UCSD-AML1 (cell line): ENCODE results near the gene EDA.

Experiments
- DNase-seq: peaks from one replicate; lab custom pipeline; 2025; ENCODE audit not compliant: unreplicated experiment; lab: John Stamatoyannopoulos, UW

Gene EDA

GRCh38 chrX:69615779-69616456, at the start of gene EDA:
EDA (plus strand) TSS chrX:69616113.
- peak; percentile 67 for DNase-seq

GRCh38 chrX:69568828-69569227, 47.1 kb upstream of the EDA start:
- DNase-seq, result no peak

- DNase-seq, result no peak
Measured at GRCh38 chrX:69597399-69597798, 18.5 kb upstream of the EDA start.

GRCh38 chrX:69600182-69600581, 15.7 kb upstream of the EDA start:
- no peak for DNase-seq

GRCh38 chrX:69603566-69604194, 12.2 kb upstream of the EDA start:
- no peak for DNase-seq

- DNase-seq, result no peak
Measured at GRCh38 chrX:69605521-69605920, 10.4 kb upstream of the EDA start.

GRCh38 chrX:69607616-69608015, 8.3 kb upstream of the EDA start:
- no peak for DNase-seq

GRCh38 chrX:69613946-69614345, 2.0 kb upstream of the EDA start:
- no peak for DNase-seq

GRCh38 chrX:69614886-69615285, 1.0 kb upstream of the EDA start:
- no peak for DNase-seq

GRCh38 chrX:69615342-69615741, 571 bp upstream of the EDA start:
- DNase-seq, result no peak

- no peak for DNase-seq
Measured at GRCh38 chrX:69616457-69617203, 717 bp downstream of the EDA start.

GRCh38 chrX:69618803-69619202, 2.9 kb downstream of the EDA start:
- no peak for DNase-seq

- DNase-seq, result no peak
Measured at GRCh38 chrX:69626129-69626528, 10.2 kb downstream of the EDA start.

GRCh38 chrX:69627744-69628143, 11.8 kb downstream of the EDA start:
- no peak for DNase-seq

GRCh38 chrX:69630147-69630546, 14.2 kb downstream of the EDA start:
- DNase-seq, result no peak

GRCh38 chrX:69664693-69665092, 48.8 kb downstream of the EDA start:
- DNase-seq, result no peak

- no peak for DNase-seq
Measured at GRCh38 chrX:69670001-69670555, 54.2 kb downstream of the EDA start.

GRCh38 chrX:69674891-69675290, 59.0 kb downstream of the EDA start:
- no peak for DNase-seq

GRCh38 chrX:69705818-69706217, 89.9 kb downstream of the EDA start:
- DNase-seq, result no peak

GRCh38 chrX:69718102-69718501, 102.2 kb downstream of the EDA start:
- DNase-seq, result no peak

GRCh38 chrX:69724307-69724706, 108.4 kb downstream of the EDA start:
- DNase-seq, result no peak

GRCh38 chrX:69740317-69740716, 124.4 kb downstream of the EDA start:
- no peak for DNase-seq
